HG03064 (cell line): Measurements from ENCODE around the gene JPH4.

Source experiments
- ATAC-seq: cut with Tn5 transposase; IDR thresholded peaks from one replicate; pipeline ENCODE4 v1.9.1; 2021; ENCODE audit warnings: low read depth; ENCODE audit not compliant: unreplicated experiment

The JPH4 gene

GRCh38 chr14:23535943-23536342 is 42.6 kb downstream of the JPH4 start:
- no peak for ATAC-seq

DNA sequence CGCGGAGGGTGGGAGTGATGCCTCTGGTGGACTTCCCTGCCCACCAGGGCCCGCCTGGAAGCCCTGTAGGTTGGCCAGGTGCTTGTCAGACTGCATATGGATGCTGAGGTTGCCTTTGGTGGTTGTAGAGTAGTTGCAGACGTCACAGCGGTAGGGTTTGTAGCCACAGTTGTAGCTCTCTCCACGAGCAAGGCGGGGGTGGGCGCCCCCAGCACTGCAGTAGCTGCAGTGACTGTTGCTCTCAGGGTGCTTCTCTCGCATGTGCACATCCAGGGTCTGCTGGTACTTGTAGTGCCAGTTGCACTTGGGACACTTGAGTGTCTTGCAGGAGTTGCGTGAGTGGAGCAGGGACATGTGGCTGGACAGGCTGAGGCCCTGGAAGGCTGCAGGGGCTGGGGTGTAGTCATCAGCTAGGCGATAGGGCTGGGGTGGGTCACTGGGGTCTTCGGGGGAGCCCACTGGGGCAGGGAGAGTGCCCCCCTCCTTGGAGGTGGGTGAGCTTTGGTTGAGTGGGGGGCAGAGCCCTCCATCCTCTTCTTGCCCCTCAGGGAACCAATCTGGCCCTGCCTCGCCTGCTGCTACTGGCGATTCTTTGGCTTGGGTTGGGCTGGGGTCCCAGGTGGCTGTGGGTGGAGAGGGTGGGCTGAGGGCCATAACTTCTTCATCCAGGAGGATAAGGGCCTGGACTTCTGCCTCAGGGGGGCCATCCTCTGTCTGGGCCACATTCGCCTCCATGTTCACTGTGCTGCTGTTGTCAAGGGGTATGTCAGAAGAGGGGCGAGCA is 44.7 kb downstream of the JPH4 start:
- no peak for ATAC-seq

GRCh38 chr14:23532658-23533057 is 45.9 kb downstream of the JPH4 start:
- ATAC-seq: no peak

DNA sequence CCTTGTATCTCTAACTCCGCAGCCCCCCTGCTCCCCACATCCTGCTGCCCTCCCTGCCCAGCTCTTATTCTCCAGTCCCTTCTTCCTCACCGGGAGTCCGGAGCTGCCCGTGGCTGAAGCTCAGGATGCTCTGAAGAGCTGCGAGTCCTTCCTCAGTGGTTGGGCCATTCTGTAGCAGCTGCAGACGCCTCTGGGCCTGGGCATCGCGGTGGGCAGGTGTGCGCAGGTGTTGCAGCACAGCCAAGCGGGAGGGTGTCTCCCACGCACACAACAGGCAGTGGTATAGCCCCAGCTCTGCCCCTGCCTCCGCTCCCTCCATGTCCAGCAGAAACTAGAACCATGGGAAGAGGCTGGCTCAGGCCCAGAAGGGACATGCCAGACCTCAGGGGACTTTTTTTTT is 47.2 kb downstream of the JPH4 start:
- no peak for ATAC-seq

DNA sequence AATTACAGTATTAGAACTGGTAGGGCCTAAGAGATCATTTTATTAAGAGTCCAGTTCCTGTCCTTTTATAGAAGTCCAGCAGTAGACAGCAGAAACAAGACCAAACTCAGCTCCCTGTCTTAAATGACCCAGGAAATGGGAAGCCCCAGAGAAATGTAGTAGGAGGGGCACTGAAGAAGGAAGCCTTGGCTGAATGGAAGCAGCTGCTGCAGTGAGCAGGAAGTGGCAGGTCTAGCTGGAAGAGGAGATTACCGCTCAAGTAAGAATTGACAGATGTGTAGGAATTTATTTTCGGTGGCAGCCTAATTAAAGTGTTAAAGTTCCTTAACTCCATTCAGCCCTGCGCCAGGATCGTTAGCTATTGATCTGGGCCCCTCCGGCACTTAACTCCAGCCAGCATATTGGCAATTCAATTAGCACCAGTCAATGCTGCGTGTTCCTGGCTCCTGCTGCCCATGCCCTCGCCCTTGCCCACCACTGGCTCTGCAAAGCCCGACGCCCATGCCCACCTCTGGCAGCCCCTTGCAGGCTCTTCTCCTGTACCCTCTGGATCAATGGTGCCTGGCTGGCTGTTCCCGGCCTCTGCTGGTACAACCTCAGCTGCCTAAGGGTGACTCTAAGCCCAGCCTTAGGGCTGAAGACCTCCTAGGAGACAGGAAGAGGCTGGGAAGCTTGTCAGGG is 48.1 kb downstream of the JPH4 start:
- ATAC-seq: no peak

GRCh38 chr14:23529016-23529415 is 49.6 kb downstream of the JPH4 start:
- ATAC-seq: no peak

DNA sequence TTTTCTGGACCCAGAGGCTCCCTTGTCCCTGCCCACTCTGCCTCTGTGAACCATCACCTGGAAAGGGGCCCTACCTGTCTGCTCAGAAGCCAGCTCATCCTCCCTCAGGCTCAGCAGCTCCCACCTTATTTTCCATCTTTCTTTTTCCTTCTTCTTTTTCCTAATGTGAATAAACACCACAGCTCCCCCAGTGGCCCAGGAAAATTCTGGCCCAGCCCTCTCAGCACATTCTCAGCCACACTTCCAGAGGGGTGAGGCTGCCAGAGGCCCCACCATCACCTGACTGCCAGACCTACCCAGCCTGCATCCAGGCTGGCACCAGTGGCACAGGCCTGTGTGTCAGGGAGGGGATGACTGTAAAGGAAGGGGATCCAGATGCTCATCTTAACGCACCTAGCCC is 50.0 kb downstream of the JPH4 start:
- ATAC-seq: no peak

DNA sequence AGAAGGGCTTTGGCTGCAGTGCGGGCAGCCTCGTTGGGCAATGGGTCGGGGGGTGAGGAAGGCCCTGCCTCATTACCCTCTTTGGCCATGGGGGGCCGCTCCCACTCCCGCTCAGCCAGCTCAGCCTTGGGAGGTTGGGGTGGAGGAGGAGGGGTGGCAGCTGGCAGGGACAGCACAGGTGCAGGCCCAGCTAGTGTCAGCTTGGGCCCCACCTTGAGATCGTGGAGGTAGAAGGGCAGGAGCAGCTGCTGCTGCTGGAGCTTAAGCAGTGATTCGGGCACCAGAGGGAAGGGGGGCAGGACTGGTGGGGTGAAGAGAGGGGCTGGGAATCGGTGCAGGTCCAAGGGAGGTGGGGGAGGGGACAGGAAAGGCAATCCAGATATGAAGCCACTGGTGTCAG is 53.0 kb downstream of the JPH4 start:
- no peak for ATAC-seq

DNA sequence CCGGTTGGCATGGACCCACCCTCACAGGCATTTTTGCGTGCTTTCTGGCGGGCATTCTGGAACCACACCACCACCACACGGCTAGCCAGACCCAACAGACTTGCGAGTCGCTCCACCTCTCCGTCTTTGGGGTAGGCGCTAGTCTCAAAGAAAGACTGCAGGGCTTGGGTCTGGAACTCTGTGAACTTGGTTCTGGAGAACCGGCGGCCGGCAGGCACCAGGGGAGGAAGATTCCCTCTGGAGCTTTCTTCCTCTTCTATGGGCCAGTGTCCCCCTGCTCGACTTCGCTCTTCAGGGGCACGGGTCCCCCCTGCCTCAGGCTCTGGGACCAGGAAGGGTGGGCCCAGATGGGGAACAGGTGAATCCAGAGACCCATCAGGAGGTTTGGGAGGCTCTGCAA is 53.6 kb downstream of the JPH4 start:
- ATAC-seq: no peak

- no peak for ATAC-seq
Observed at GRCh38 chr14:23523229-23524016, 55.2 kb downstream of the JPH4 start.

DNA sequence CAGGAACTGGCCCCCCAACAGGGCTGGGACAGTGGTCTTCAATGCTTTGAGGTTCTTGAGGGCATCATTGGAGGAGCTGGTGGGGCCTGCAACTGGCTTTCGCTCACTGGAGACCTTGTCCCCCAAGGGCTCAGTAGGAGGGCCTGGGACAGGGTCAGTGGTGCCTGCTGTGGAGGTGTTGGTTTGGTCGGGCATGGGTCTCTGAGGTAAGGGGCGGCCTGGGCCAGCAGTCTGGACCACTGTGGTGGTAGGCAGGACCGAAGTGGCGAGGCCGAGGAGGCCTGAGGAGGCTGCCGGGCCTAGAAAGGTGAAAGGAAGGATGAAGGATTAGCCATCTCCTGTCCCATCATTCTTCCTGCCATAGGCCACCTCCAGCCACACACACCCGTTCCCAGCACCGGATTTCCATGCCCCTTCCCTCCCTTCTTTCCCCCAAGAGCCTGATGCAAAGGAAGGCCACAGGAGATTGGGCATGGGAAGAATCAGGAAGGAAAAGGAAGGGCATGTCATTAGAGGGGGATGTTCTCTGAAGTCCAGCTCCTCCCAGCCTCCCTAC is 55.9 kb downstream of the JPH4 start:
- ATAC-seq: no peak

DNA sequence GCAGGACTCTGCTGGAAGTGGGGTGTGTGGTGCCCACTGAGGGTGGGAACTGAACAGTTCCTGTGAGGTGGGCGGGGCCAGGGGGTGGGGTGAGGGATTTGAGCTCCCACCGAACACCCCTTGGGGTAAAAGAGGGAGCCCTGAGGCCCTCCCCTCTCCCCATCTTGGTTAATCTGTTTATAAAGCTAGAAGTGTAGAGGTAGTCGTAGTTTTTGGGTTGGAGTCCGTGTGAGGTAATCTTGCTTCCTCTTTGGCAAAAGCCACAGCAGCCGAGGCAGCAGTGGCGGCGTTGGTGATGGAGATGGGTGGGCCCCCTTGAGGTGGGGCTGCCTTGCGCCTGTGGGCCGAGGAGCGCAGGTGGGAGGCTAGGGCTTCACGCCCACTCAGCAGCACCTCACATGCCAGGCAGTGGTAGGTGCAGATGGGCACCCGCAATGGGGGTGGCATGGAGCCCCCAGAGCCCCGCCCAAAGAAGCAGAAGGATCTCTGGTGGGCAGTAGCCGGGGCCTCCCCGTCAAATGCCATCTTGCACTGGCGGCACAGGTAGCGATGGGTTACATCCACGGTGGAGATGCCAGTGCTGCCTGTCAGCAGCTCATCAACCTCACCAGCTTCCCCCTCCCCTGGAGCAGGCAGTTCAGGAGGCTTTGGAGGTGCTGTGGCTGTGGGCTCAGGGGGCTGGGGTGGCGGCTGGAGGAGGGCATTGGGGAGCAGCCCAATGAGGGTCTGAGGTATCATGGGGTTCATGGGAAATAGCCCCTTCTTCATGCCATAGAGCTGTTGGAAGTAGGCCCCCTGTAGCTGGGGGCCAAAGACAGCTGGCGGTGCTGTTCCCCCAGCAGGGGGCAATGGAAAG is 56.6 kb downstream of the JPH4 start:
- no peak for ATAC-seq

DNA sequence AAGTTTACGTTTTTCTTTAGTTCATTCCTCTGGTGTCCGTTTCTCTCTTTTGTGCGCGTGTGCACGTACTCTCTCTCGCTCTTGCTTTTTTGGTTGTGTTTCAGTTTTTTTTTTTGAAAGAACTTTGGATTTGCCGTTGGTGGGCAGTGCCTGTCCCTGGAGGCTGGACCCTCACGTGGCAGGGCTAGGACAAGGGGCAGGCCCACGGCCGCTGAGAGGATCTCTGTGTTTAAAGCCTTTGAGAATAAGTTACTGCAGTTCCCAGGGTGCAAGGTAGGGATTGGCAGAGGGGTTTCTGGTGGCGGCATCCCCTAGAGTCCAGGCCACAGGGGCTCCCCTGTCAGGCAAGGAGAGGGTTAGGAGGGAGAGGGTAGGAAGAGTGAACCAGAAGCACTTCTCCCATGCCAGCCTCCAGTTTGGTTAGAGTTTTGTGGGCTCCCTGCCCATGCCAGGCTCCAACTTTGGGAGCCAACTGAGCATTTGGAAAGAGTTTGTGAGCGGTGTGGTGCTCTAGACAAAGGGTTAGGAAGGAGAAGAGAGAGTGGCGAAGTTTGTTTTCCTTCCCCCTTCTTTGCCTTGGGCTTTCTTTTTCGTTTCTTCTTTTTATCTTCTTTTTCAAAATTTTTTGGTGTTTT is 57.6 kb downstream of the JPH4 start:
- no peak for ATAC-seq

GRCh38 chr14:23518709-23519108 is 59.9 kb downstream of the JPH4 start:
- ATAC-seq: no peak
